ENCODE results near the gene POLD2.

- TF ChIP-seq MXD4 (CRISPR knock-in tag; IDR thresholded peaks at IDR 0.05): no peak
- no peak for TF ChIP-seq ZNF580 (CRISPR knock-in tag; IDR thresholded peaks at IDR 0.05; ENCODE audit: borderline replicate concordance, low read depth)
- no peak for TF ChIP-seq ZNF547 (CRISPR knock-in tag; IDR thresholded peaks at IDR 0.05)
- no peak for TF ChIP-seq ATF3 (CRISPR knock-in tag; IDR thresholded peaks at IDR 0.05)
- TF ChIP-seq FOSL1 (CRISPR knock-in tag; IDR thresholded peaks at IDR 0.05; ENCODE audit: borderline replicate concordance): no peak
- TF ChIP-seq BRD4 (CRISPR knock-in tag; IDR thresholded peaks at IDR 0.05): no peak
Measured at GRCh38 chr7:44158873-44159631, 35.7 kb upstream of the POLD2 start.
